GM21529 (cell line): ENCODE data around the gene PPARA.
"Not testable (repeated sequence)": the region's sequence is repeated elsewhere in the genome, so short reads cannot be mapped to it uniquely, and the experiment has no call there.

Experiments used
- ATAC-seq: cut with Tn5 transposase; IDR thresholded peaks from one replicate; pipeline ENCODE4 v1.9.1; 2021; ENCODE audit not compliant: unreplicated experiment

PPARA gene

GRCh38 chr22:46125816-46126765 lies 24.2 kb upstream of the PPARA start:
- no peak for ATAC-seq

GRCh38 chr22:46126853-46127385 lies 23.4 kb upstream of the PPARA start:
- ATAC-seq: no peak

- ATAC-seq: no peak
These were observed 22.8 kb upstream of the PPARA start for GRCh38 chr22:46127556-46127955.

- no peak for ATAC-seq
These were observed 21.7 kb upstream of the PPARA start for GRCh38 chr22:46128606-46129005.

GRCh38 chr22:46129390-46130041 lies 20.8 kb upstream of the PPARA start:
- ATAC-seq: no peak

- no peak for ATAC-seq
These were observed 19.2 kb upstream of the PPARA start for GRCh38 chr22:46131151-46131587.

GRCh38 chr22:46132193-46132829 lies 18.0 kb upstream of the PPARA start:
- ATAC-seq: not testable (repeated sequence)

GRCh38 chr22:46132830-46133587 lies 17.3 kb upstream of the PPARA start:
- no peak for ATAC-seq

GRCh38 chr22:46133588-46133855 lies 16.8 kb upstream of the PPARA start:
- ATAC-seq: no peak

- ATAC-seq: no peak
These were observed 16.1 kb upstream of the PPARA start for GRCh38 chr22:46134111-46134705.

- ATAC-seq: no peak
These were observed 14.5 kb upstream of the PPARA start for GRCh38 chr22:46135611-46136485.

GRCh38 chr22:46136486-46137217 lies 13.7 kb upstream of the PPARA start:
- no peak for ATAC-seq

GRCh38 chr22:46137218-46137766 lies 13.0 kb upstream of the PPARA start:
- ATAC-seq: no peak

GRCh38 chr22:46138058-46138797 lies 12.1 kb upstream of the PPARA start:
- ATAC-seq: no peak

- ATAC-seq: not testable (repeated sequence)
These were observed 10.9 kb upstream of the PPARA start for GRCh38 chr22:46139417-46139816.

GRCh38 chr22:46139895-46140350 lies 10.4 kb upstream of the PPARA start:
- no peak for ATAC-seq

GRCh38 chr22:46140989-46141928 lies 9.1 kb upstream of the PPARA start:
- ATAC-seq: no peak
